ENCODE results near the gene PCDHGA12. TPM values are rescaled to one million over a fixed set of nuclear protein-coding genes. Genes with fewer than 3 reads are reported as not detected.
"Not testable (repeated sequence)": the region's sequence is repeated elsewhere in the genome, so short reads cannot be mapped to it uniquely, and the experiment has no call there.

PCDHGA12 gene
- total and polyA plus RNA-seq, 2 of the 8 experiments (the other 6 are each of a cell fraction or from before 2014, with no cell fraction given), result 0.88 to 1.3 TPM

GRCh38 chr5:141407790-141408505, 22.4 kb upstream of the PCDHGA12 start, which contains the start of gene PCDHGB6:
TSS of gene PCDHGB6 (plus strand) at chr5:141408021. CDS start at chr5:141408203, 182 bp downstream.
- FAIRE-seq (peak; percentile 72), DNase-seq (ENCODE audit: low read depth in 1 of 2, low spot score in 2 of 2) (peak in 1 of 2 experiments; percentile 90)
- CTCF ChIA-PET (ENCODE audit: partially characterized antibody), result interaction anchor here (0.7 to 23.3 kb wide), 53 partner anchors 10 to 252 kb away, joined by 3 to 1236 read pairs (median 5); partner anchors contain the start of genes PCDHB10, PCDHB11, PCDHB14 and PCDHB15
- H3K4me1 ChIP-seq (replicated peaks in 1 of 4; ENCODE audit: control insufficient read depth in 3 of 4, insufficient read depth in 4 of 4, low read length in 3 of 4); H4K5ac ChIP-seq (ENCODE audit: insufficient read length, low read depth, low read length); H3K18ac ChIP-seq (ENCODE audit: extremely low read depth, low read length); H4K91ac ChIP-seq (replicated peaks; ENCODE audit: insufficient read length, low read length); H3K79me1 ChIP-seq (ENCODE audit: low read depth, low read length); H2BK20ac ChIP-seq (ENCODE audit: low read length); H3K36me3 ChIP-seq (ENCODE audit: control insufficient read depth in 2 of 4, insufficient read depth in 4 of 4, low read length in 3 of 4); H3K79me2 ChIP-seq (ENCODE audit: control insufficient read depth in 1 of 2, insufficient read depth in 2 of 2, low read length in 2 of 2); H4K20me1 ChIP-seq (replicated peaks in 1 of 2; ENCODE audit: control insufficient read depth in 1 of 2, insufficient read depth in 2 of 2, low read length in 2 of 2); H2BK12ac ChIP-seq (ENCODE audit: low read depth, low read length); H2BK120ac ChIP-seq (replicated peaks; ENCODE audit: low read depth, low read length); H4K8ac ChIP-seq (ENCODE audit: extremely low read depth, insufficient read depth, low read length); H2AK5ac ChIP-seq (ENCODE audit: low read depth, low read length); H3K27ac ChIP-seq (ENCODE audit: low read depth, low read length); H3K27me3 ChIP-seq (replicated peaks in 1 of 4; ENCODE audit: control insufficient read depth in 3 of 4, extremely low read depth in 1 of 4, insufficient read depth in 3 of 4, low read length in 3 of 4); H3K4ac ChIP-seq (replicated peaks; ENCODE audit: insufficient read length, low read depth, low read length); H3K23ac ChIP-seq (ENCODE audit: insufficient read length); H3K14ac ChIP-seq (ENCODE audit: insufficient read length); H3K56ac ChIP-seq (replicated peaks; ENCODE audit: insufficient read length, low read depth, low read length); H2BK15ac ChIP-seq (ENCODE audit: low read length); H2BK5ac ChIP-seq (ENCODE audit: low read depth, low read length); H3K23me2 ChIP-seq (ENCODE audit: low read depth, low read length): not testable (repeated sequence)
- Histone ChIP-seq H3K9me3 (ENCODE audit: insufficient read depth in 2 of 2, low read depth in 1 of 2, low read length in 1 of 2) (peaks cover 7 to 25% of the 10 kb centered on the region in 2 experiments; a peak in 3 of 4 replicates), H3K4me3 (ENCODE audit: extremely low read depth in 1 of 4, insufficient read depth in 2 of 4, low read depth in 3 of 4, low read length in 4 of 4) (peak within 1 kb of the TSS; percentile 58 to 70 (median 64)), H3K4me2 (ENCODE audit: insufficient read depth in 1 of 2, low read depth in 2 of 2, low read length in 2 of 2) (peak within 1 kb of the TSS; percentile 68 to 70), H2AFZ (ENCODE audit: low read length) (0 out of 2 replicates have a peak within 1 kb of the TSS, but pooled peaks have one; percentile 56), H3K9ac (replicated peaks in 1 of 4; ENCODE audit: extremely low read depth in 1 of 4, low read depth in 3 of 4, low read length in 3 of 4) (peak within 1 kb of the TSS in 3 of 4 experiments; percentile 29 to 39 (median 37); a peak in 2 of 7 replicates)
- POLR2A ChIA-PET (ENCODE audit: partially characterized antibody), result interaction anchor here (0.8 to 1.3 kb wide), 3 partner anchors 13 to 104 kb away, joined by 3 read pairs; partner anchors contain the start of genes PCDHGA11 and PCDHGB2
- WGBS, 2 experiments (ENCODE audit: extremely low coverage in 1 of 2, insufficient coverage in 1 of 2, insufficient read length in 1 of 2, insufficient replicate concordance in 2 of 2, low coverage in 1 of 2, low lambda C conversion rate in 2 of 2, missing lambda C conversion rate in 1 of 2), result 7% methylated on average over 39 of the region's 51 CpGs; no CpG with 5 or more reads in 1 of the 2 experiments
- TF ChIP-seq SP4 (IDR thresholded peaks at IDR 0.05; ENCODE audit: low read length), result 0 out of 2 replicates have a peak, but pooled peaks have one; percentile 49
- TF ChIP-seq JUND (IDR thresholded peaks at IDR 0.05; ENCODE audit: low read length), result 0 out of 2 replicates have a peak, but pooled peaks have one; percentile 3
- TF ChIP-seq TEAD4 (IDR thresholded peaks at IDR 0.05; ENCODE audit: low read depth, low read length), result 0 out of 2 replicates have a peak, but pooled peaks have one; percentile 8
- peak in 1 of 2 experiments; percentile 30; a peak in 1 of 3 replicates for TF ChIP-seq POLR2A (IDR thresholded peaks at IDR 0.05; ENCODE audit: control extremely low read depth in 1 of 2, low read depth in 2 of 2, low read length in 2 of 2)
- peak; percentile 34; the same call in 1 of the 2 replicates for TF ChIP-seq NRF1 (IDR thresholded peaks at IDR 0.05; ENCODE audit: low read depth, low read length)
- TF ChIP-seq CTCF (IDR thresholded peaks at IDR 0.05; ENCODE audit: control extremely low read depth in 1 of 3, insufficient read depth in 1 of 3, low read depth in 1 of 3, low read length in 3 of 3), result peak; percentile 72 to 91 (median 78)
- TF ChIP-seq MAX (IDR thresholded peaks at IDR 0.05), result peak; percentile 18; the same call in 1 of the 2 replicates
- TF ChIP-seq KDM4A (IDR thresholded peaks at IDR 0.05; ENCODE audit: low read depth, low read length, severe bottlenecking), result peak; percentile 95
- TF ChIP-seq PHF8 (conservative IDR thresholded peaks at IDR 0.05; ENCODE audit: low read depth, low read length), result peak; percentile 40; the same call in 1 of the 2 replicates
